K562 (cell line): ENCODE results near the gene SMYD2. TPM values are rescaled to one million over a fixed set of nuclear protein-coding genes. Genes with fewer than 3 reads are reported as not detected.

ENCODE experiments used
- ASH1L ChIP-seq: fragments of 450-650 bp; IDR thresholded peaks from 2 replicates; pipeline ENCODE4 v1.6.1; 2018; ENCODE audit warnings: borderline replicate concordance, mild to moderate bottlenecking, low read depth; ENCODE audit not compliant: partially characterized antibody
- BHLHE40 ChIP-seq: IDR thresholded peaks from 2 replicates; pipeline ENCODE4 v1.6.1; 2011; ENCODE audit warnings: low read length, improper control_type of control experiment
- CBX8 ChIP-seq: fragments of 200-600 bp; sonication (generic); IDR thresholded peaks from 2 replicates; pipeline ENCODE4 v1.6.1; 2012; ENCODE audit warnings: borderline replicate concordance, mixed run types, low read depth, mild to moderate bottlenecking, moderate library complexity, mixed read lengths, low read length, control low read depth, inconsistent platforms; ENCODE audit not compliant: poor library complexity, severe bottlenecking; ENCODE audit errors: extremely low read depth
- ETV1 ChIP-seq: fragments of 450-650 bp; conservative IDR thresholded peaks from 2 replicates; pipeline ENCODE4 v1.6.1; 2016; ENCODE audit warnings: missing genetic modification characterization, control low read depth, low read depth, missing compliant biosample characterization
- FOXK2 ChIP-seq, 2 experiments: fragments of 450-650 bp; IDR thresholded peaks in 1 of 2; conservative IDR thresholded peaks in 1 of 2; 2 replicates each; pipeline ENCODE4 v1.6.1; 2016; ENCODE audit warnings: low read depth in 2 of 2, mild to moderate bottlenecking in 1 of 2
- HOMEZ ChIP-seq: fragments of 250-450 bp; sonication (Bioruptor Pico); IDR thresholded peaks from 2 replicates; pipeline ENCODE4 v1.4.0; 2020; ENCODE audit warnings: mild to moderate bottlenecking, moderate library complexity
- MCM2 ChIP-seq: fragments of 450-650 bp; IDR thresholded peaks from 2 replicates; pipeline ENCODE4 v1.6.1; 2017; ENCODE audit warnings: low read depth, mild to moderate bottlenecking
- MED1 ChIP-seq: sonication (generic); formaldehyde crosslinking; IDR thresholded peaks from 2 replicates; pipeline ENCODE4 v1.8.1; 2023; ENCODE audit warnings: missing genetic modification reagents, borderline replicate concordance
- NBN ChIP-seq: fragments of 450-650 bp; IDR thresholded peaks from 2 replicates; pipeline ENCODE4 v1.6.1; 2016; ENCODE audit warnings: low read depth, mild to moderate bottlenecking
- POLR2A ChIP-seq: fragments of 450-650 bp; conservative IDR thresholded peaks from 2 replicates; pipeline ENCODE4 v1.6.1; 2016
- PPARD ChIP-seq: fragments of 250-450 bp; sonication (Bioruptor Pico); IDR thresholded peaks from 2 replicates; pipeline ENCODE4 v1.8.0; 2022; ENCODE audit warnings: inconsistent platforms, mild to moderate bottlenecking, moderate library complexity
- PTTG1 ChIP-seq: fragments of 450-650 bp; IDR thresholded peaks from 2 replicates; pipeline ENCODE4 v1.6.1; 2016; ENCODE audit warnings: low read depth, mild to moderate bottlenecking, missing genetic modification characterization, missing compliant biosample characterization
- RERE ChIP-seq: sonication (generic); formaldehyde crosslinking; IDR thresholded peaks from 2 replicates; pipeline ENCODE4 v1.8.0; 2023; ENCODE audit warnings: missing genetic modification reagents, mild to moderate bottlenecking, borderline replicate concordance
- SAP30 ChIP-seq: fragments of 200-600 bp; sonication (generic); IDR thresholded peaks from 2 replicates; pipeline ENCODE4 v1.6.1; 2012; ENCODE audit warnings: borderline replicate concordance, low read depth, mild to moderate bottlenecking, moderate library complexity, low read length, control low read depth, inconsistent platforms; ENCODE audit not compliant: insufficient read depth, poor library complexity, severe bottlenecking
- SMAD2 ChIP-seq: fragments of 150-350 bp; IDR thresholded peaks from 2 replicates; pipeline ENCODE4 v1.6.1; 2014; ENCODE audit warnings: low read depth, mild to moderate bottlenecking, low read length
- TCF7L2 ChIP-seq: fragments of 150-350 bp; IDR thresholded peaks from 2 replicates; pipeline ENCODE4 v1.6.1; 2016; ENCODE audit warnings: low read depth, mild to moderate bottlenecking, low read length, moderate library complexity
- ZBTB33 ChIP-seq: sonication (generic); formaldehyde crosslinking; IDR thresholded peaks from 2 replicates; pipeline ENCODE4 v1.8.1; 2023; ENCODE audit warnings: mild to moderate bottlenecking, missing genetic modification reagents
- ZNF699 ChIP-seq: fragments of 250-450 bp; sonication (Bioruptor Pico); IDR thresholded peaks from 2 replicates; pipeline ENCODE4 v1.8.0; 2021; ENCODE audit warnings: mild to moderate bottlenecking, moderate library complexity; ENCODE audit not compliant: insufficient replicate concordance
- polyA plus RNA-seq, 8 experiments: library from polyadenylated mRNA; depleted of rRNA in 4 of 8; stranded (reverse) in 5 of 8; unstranded in 3 of 8; fragments of >200 nt; fragmentation: Nextera tagmentation in 2 of 8; fragmentation: Illumina TruSeq in 1 of 8; extraction: Ambion mirVana in 2 of 8; extraction: Trizol in 1 of 8; gene quantifications; 2 replicates each; pipeline versions ENCODE4 v1.2.1 to v1.2.3, GENCODE V29; 2011 to 2014; ENCODE audit warnings: inconsistent platforms in 1 of 8, missing spikeins in 1 of 8
- total RNA-seq, 7 experiments: library from RNA; depleted of rRNA in 6 of 7; stranded (reverse); fragments of >200 nt in 6 of 7; fragmentation: Illumina TruSeq in 2 of 7; extraction: Trizol in 2 of 7; gene quantifications; 2 replicates each; pipeline versions ENCODE4 v1.2.1 to v1.2.3, GENCODE V29; 2011 to 2021; ENCODE audit warnings: low replicate concordance in 1 of 7

Gene SMYD2
- total and polyA plus RNA-seq, 9 of the 15 experiments (the other 6 are each of a cell fraction or from before 2014, with no cell fraction given), result 13.8 to 81.3 (median 39.9) TPM

- TF ChIP-seq ZBTB33 (CRISPR knock-in tag) (no peak), ASH1L (no peak), SMAD2 (no peak), PTTG1 (tag) (no peak), FOXK2 (conservative IDR thresholded peaks at IDR 0.05 in 1 of 2, IDR thresholded peaks at IDR 0.05 in 1 of 2; ENCODE audit: low read depth in 2 of 2) (0 out of 4 replicates have a peak, but pooled peaks of 1 of the 2 experiments have one; percentile 11), CBX8 (no peak), PPARD (no peak), BHLHE40 (peak; percentile 77), POLR2A (peak; percentile 82), SAP30 (peak; percentile 55), MCM2 (no peak), MED1 (0 out of 2 replicates have a peak, but pooled peaks have one; percentile 30), NBN (no peak), HOMEZ (CRISPR knock-in tag) (no peak), TCF7L2 (no peak), RERE (no peak), ETV1 (tag) (no peak), ZNF699 (CRISPR knock-in tag) (no peak)
These were observed at the start of gene SMYD2 (continued) for GRCh38 chr1:214281021-214281719.
